HepG2 (cell line): ENCODE results near the gene ATP6V0A1. TPM values are rescaled to one million over a fixed set of nuclear protein-coding genes. Genes with fewer than 3 reads are reported as not detected.
A peak's percentile ranks its signal among the peaks of the same experiment; 100 is the strongest.

Experiments
- CCDC6 ChIP-seq: sonication (generic); formaldehyde crosslinking; IDR thresholded peaks from 2 replicates; pipeline ENCODE4 v1.8.1; 2022; ENCODE audit warnings: mild to moderate bottlenecking, missing genetic modification reagents, moderate library complexity
- DPF2 ChIP-seq: sonication (generic); formaldehyde crosslinking; IDR thresholded peaks from 2 replicates; pipeline ENCODE4 v1.4.0; 2020; ENCODE audit warnings: mild to moderate bottlenecking, low read depth, missing genetic modification reagents, borderline replicate concordance
- FOXJ3 ChIP-seq: sonication (generic); formaldehyde crosslinking; IDR thresholded peaks from 2 replicates; pipeline ENCODE4 v1.4.0; 2020; ENCODE audit warnings: missing genetic modification reagents, mild to moderate bottlenecking, borderline replicate concordance
- NFE2 ChIP-seq: sonication (generic); formaldehyde crosslinking; IDR thresholded peaks from 2 replicates; pipeline ENCODE4 v1.4.0; 2020; ENCODE audit warnings: missing genetic modification reagents
- PAF1 ChIP-seq: IDR thresholded peaks from 2 replicates; pipeline ENCODE4 v1.6.1; 2016; ENCODE audit warnings: missing genetic modification reagents, missing compliant biosample characterization
- POLR2A ChIP-seq, 2 experiments: IDR thresholded peaks; 2 replicates each; pipeline ENCODE4 v1.6.1; 2011; ENCODE audit warnings: low read depth in 2 of 2, low read length in 2 of 2, mild to moderate bottlenecking in 1 of 2, moderate library complexity in 1 of 2; ENCODE audit not compliant: insufficient read depth in 1 of 2
- RXRA ChIP-seq: sonication (generic); formaldehyde crosslinking; IDR thresholded peaks from 2 replicates; pipeline ENCODE4 v1.5.1; 2020; ENCODE audit warnings: missing genetic modification reagents
- TBP ChIP-seq: sonication (generic); formaldehyde crosslinking; IDR thresholded peaks from 2 replicates; pipeline ENCODE4 v1.5.0; 2020; ENCODE audit warnings: missing genetic modification reagents
- ZNF232 ChIP-seq: sonication (generic); formaldehyde crosslinking; IDR thresholded peaks from 2 replicates; pipeline ENCODE4 v1.4.0; 2020; ENCODE audit warnings: missing genetic modification reagents, borderline replicate concordance
- ZNF451 ChIP-seq: sonication (generic); formaldehyde crosslinking; IDR thresholded peaks from 2 replicates; pipeline ENCODE4 v1.5.0; 2020; ENCODE audit warnings: mild to moderate bottlenecking, missing genetic modification reagents
- ZNF737 ChIP-seq: sonication (generic); formaldehyde crosslinking; IDR thresholded peaks from 2 replicates; pipeline ENCODE4 v1.5.0; 2020; ENCODE audit warnings: missing genetic modification reagents, mild to moderate bottlenecking, borderline replicate concordance
- ZSCAN30 ChIP-seq: sonication (generic); formaldehyde crosslinking; IDR thresholded peaks from 2 replicates; pipeline ENCODE4 v1.5.0; 2020; ENCODE audit warnings: mild to moderate bottlenecking, missing genetic modification reagents
- ZSCAN31 ChIP-seq: sonication (generic); formaldehyde crosslinking; IDR thresholded peaks from 2 replicates; pipeline ENCODE4 v1.5.0; 2020; ENCODE audit warnings: low read depth, mild to moderate bottlenecking, missing genetic modification reagents
- polyA plus RNA-seq, 8 experiments: library from polyadenylated mRNA; depleted of rRNA in 3 of 8; stranded (reverse) in 7 of 8; unstranded in 1 of 8; fragments of >200 nt; fragmentation: Illumina TruSeq in 4 of 8; extraction: Trizol in 4 of 8; gene quantifications; 2 replicates each; pipeline versions ENCODE4 v1.2.1 to v1.2.3, GENCODE V29; 2011 to 2016; ENCODE audit warnings: low read depth in 4 of 8, missing spikeins in 1 of 8, mixed read lengths in 1 of 8; ENCODE audit not compliant: insufficient read depth in 1 of 8
- total RNA-seq, 5 experiments: library from RNA; depleted of rRNA; stranded (reverse); fragments of >200 nt; fragmentation: Illumina TruSeq; extraction: Trizol; gene quantifications; 2 replicates each; pipeline ENCODE4 v1.2.3, GENCODE V29; 2016; ENCODE audit warnings: low read depth in 1 of 5
- TF ChIP-seq, protein P1 (sequence below), 2 experiments: fragments of 450-650 bp in 1 of 2; sonication (generic) in 1 of 2; formaldehyde crosslinking in 1 of 2; IDR thresholded peaks; 2 replicates each; pipeline versions ENCODE4 v1.6.1 to v1.8.0; 2016 to 2022; ENCODE audit warnings: antibody characterized with exemption in 1 of 2, mild to moderate bottlenecking in 1 of 2, missing genetic modification reagents in 1 of 2
- TF ChIP-seq, protein P2 (sequence below): IDR thresholded peaks from 2 replicates; pipeline ENCODE4 v1.6.1; 2018; ENCODE audit warnings: missing genetic modification reagents
- TF ChIP-seq, protein P3 (sequence below): sonication (generic); formaldehyde crosslinking; IDR thresholded peaks from 2 replicates; pipeline ENCODE4 v1.5.0; 2020; ENCODE audit warnings: mild to moderate bottlenecking, missing genetic modification reagents, moderate library complexity

The ATP6V0A1 gene
- total and polyA plus RNA-seq, 2 of the 13 experiments (the other 11 are each of a cell fraction or from before 2014, with no cell fraction given) = 27.9 to 54.1 TPM

DNA sequence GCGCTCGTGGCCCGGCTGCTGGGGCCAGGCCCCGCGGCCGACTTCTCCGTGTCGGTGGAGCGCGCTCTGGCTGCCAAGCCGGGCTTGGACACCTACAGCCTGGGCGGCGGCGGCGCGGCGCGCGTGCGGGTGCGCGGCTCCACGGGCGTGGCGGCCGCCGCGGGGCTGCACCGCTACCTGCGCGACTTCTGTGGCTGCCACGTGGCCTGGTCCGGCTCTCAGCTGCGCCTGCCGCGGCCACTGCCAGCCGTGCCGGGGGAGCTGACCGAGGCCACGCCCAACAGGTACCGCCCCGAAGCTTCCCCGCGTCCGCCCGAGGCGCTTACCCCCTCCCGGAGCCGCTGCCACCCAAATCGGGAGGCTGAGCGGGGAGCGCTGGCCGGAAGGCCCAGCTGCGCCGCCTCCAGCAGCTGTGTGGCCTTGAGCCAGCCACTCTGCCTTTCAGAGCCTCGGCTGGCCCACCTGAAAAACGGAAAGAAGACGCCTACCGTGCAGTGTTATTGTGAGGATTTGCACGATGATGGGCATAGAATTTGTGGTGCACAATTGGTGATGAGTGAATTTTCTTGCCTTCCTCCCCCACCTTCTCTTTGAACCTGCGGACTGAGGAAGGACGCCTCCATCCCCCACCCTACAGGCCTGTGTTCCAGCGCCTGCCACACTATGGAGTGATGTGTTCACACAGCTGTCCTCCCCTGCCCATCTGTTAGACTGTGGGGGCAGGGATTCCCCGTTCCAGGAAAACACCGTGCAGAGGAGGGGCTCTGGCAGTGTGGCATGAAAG, 77.9 kb downstream of the ATP6V0A1 start (continued):
- TF ChIP-seq ZSCAN30 (CRISPR knock-in tag) = no peak
- peak; percentile 74; the same call in 1 of the 2 replicates for TF ChIP-seq CCDC6 (CRISPR knock-in tag)
- no peak for TF ChIP-seq FOXJ3 (CRISPR knock-in tag)
- peak; percentile 37 to 47; a peak in 2 of 4 replicates for TF ChIP-seq POLR2A (IDR thresholded peaks at IDR 0.05; ENCODE audit: insufficient read depth in 1 of 2, low read depth in 2 of 2, low read length in 2 of 2)
- TF ChIP-seq TBP (CRISPR knock-in tag) = no peak
- no peak for TF ChIP-seq NFE2 (CRISPR knock-in tag)
- TF ChIP-seq PAF1 (CRISPR knock-in tag) = no peak; the same call in 1 of the 2 replicates
- TF ChIP-seq RXRA (CRISPR knock-in tag) = peak; percentile 81
- no peak for TF ChIP-seq ZNF737 (CRISPR knock-in tag)
- no peak for TF ChIP-seq ZNF451
- TF ChIP-seq, protein P1, sequence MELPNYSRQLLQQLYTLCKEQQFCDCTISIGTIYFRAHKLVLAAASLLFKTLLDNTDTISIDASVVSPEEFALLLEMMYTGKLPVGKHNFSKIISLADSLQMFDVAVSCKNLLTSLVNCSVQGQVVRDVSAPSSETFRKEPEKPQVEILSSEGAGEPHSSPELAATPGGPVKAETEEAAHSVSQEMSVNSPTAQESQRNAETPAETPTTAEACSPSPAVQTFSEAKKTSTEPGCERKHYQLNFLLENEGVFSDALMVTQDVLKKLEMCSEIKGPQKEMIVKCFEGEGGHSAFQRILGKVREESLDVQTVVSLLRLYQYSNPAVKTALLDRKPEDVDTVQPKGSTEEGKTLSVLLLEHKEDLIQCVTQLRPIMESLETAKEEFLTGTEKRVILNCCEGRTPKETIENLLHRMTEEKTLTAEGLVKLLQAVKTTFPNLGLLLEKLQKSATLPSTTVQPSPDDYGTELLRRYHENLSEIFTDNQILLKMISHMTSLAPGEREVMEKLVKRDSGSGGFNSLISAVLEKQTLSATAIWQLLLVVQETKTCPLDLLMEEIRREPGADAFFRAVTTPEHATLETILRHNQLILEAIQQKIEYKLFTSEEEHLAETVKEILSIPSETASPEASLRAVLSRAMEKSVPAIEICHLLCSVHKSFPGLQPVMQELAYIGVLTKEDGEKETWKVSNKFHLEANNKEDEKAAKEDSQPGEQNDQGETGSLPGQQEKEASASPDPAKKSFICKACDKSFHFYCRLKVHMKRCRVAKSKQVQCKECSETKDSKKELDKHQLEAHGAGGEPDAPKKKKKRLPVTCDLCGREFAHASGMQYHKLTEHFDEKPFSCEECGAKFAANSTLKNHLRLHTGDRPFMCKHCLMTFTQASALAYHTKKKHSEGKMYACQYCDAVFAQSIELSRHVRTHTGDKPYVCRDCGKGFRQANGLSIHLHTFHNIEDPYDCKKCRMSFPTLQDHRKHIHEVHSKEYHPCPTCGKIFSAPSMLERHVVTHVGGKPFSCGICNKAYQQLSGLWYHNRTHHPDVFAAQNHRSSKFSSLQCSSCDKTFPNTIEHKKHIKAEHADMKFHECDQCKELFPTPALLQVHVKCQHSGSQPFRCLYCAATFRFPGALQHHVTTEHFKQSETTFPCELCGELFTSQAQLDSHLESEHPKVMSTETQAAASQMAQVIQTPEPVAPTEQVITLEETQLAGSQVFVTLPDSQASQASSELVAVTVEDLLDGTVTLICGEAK (IDR thresholded peaks at IDR 0.05) = no peak
- TF ChIP-seq, protein P1 (CRISPR knock-in tag; IDR thresholded peaks at IDR 0.05) = 0 out of 2 replicates have a peak, but pooled peaks have one; percentile 24
- TF ChIP-seq ZSCAN31 (CRISPR knock-in tag) = peak; percentile 77; the same call in 1 of the 2 replicates
- TF ChIP-seq, protein P2, sequence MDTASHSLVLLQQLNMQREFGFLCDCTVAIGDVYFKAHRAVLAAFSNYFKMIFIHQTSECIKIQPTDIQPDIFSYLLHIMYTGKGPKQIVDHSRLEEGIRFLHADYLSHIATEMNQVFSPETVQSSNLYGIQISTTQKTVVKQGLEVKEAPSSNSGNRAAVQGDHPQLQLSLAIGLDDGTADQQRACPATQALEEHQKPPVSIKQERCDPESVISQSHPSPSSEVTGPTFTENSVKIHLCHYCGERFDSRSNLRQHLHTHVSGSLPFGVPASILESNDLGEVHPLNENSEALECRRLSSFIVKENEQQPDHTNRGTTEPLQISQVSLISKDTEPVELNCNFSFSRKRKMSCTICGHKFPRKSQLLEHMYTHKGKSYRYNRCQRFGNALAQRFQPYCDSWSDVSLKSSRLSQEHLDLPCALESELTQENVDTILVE (CRISPR knock-in tag) = peak; percentile 88
- TF ChIP-seq, protein P3, sequence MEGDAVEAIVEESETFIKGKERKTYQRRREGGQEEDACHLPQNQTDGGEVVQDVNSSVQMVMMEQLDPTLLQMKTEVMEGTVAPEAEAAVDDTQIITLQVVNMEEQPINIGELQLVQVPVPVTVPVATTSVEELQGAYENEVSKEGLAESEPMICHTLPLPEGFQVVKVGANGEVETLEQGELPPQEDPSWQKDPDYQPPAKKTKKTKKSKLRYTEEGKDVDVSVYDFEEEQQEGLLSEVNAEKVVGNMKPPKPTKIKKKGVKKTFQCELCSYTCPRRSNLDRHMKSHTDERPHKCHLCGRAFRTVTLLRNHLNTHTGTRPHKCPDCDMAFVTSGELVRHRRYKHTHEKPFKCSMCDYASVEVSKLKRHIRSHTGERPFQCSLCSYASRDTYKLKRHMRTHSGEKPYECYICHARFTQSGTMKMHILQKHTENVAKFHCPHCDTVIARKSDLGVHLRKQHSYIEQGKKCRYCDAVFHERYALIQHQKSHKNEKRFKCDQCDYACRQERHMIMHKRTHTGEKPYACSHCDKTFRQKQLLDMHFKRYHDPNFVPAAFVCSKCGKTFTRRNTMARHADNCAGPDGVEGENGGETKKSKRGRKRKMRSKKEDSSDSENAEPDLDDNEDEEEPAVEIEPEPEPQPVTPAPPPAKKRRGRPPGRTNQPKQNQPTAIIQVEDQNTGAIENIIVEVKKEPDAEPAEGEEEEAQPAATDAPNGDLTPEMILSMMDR (CRISPR knock-in tag) = peak; percentile 36; the same call in 1 of the 2 replicates
- TF ChIP-seq DPF2 (CRISPR knock-in tag) = no peak
- TF ChIP-seq ZNF232 (CRISPR knock-in tag) = no peak
